Chondrocyte (in vitro differentiated cells): ENCODE results near the gene SMARCA4. TPM values are rescaled to one million over a fixed set of nuclear protein-coding genes. Genes with fewer than 3 reads are reported as not detected.

Experiments
- DNase-seq: peaks from one replicate; pipeline ENCODE4 v3.0.0; 2021; ENCODE audit warnings: mixed read lengths, low spot score
- H3K27ac Mint-ChIP-seq: one replicate; pipeline ENCODE4 v1.8.0; 2021; ENCODE audit warnings: mild to moderate bottlenecking, moderate library complexity, mixed read lengths; ENCODE audit not compliant: unreplicated experiment
- H3K27me3 Mint-ChIP-seq: 2 replicates; pipeline ENCODE4 v1.8.0; 2021; ENCODE audit warnings: low read depth, mixed read lengths
- H3K36me3 Mint-ChIP-seq: 2 replicates; pipeline ENCODE4 v1.8.0; 2021; ENCODE audit warnings: low read depth, mixed read lengths
- H3K4me1 Mint-ChIP-seq: 2 replicates; pipeline ENCODE4 v1.8.0; 2021; ENCODE audit warnings: low read depth, mild to moderate bottlenecking, mixed read lengths
- H3K4me3 Mint-ChIP-seq: one replicate; pipeline ENCODE4 v1.8.0; 2021; ENCODE audit warnings: mild to moderate bottlenecking, moderate library complexity, mixed read lengths; ENCODE audit not compliant: unreplicated experiment
- H3K9me3 Mint-ChIP-seq: 2 replicates; pipeline ENCODE4 v1.8.0; 2021; ENCODE audit warnings: low read depth, mixed read lengths
- total RNA-seq: library from RNA; stranded (reverse); gene quantifications from 3 replicates; pipeline ENCODE4 v1.2.1, GENCODE V29; 2021
- TF ChIP-seq, protein P1 (sequence below): fragments of 200-600 bp; sonication (generic); IDR thresholded peaks from 2 replicates; pipeline ENCODE4 v1.5.0; 2021; ENCODE audit warnings: antibody characterized with exemption, mild to moderate bottlenecking, moderate library complexity

The SMARCA4 gene
- total RNA-seq, 1 donor from 2014 or later = 107 TPM

DNA sequence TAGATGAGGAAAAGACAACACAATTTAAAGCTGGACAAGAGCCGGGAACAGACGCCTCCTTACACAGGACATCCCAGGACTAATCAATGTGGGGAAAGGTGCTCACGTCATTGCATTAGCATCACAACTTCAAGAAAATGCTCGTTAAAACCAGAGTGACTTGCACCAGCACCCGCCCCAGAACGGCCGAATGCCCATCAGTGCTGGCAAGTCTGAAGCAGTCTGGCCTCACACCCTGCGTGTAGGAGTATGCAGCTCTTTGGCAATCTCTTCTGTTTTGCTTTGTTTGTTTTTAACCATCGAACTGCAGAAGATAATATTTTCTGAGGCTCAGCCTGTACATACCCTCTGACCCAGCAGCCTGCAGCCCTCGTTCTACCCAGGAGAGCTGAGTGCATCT lies 83.6 kb downstream of the SMARCA4 start:
- Mint-ChIP-seq H3K27me3 (no peaks in the 10 kb centered on the region), H3K4me3 (no peak overlapping the region), H3K4me1 (no peaks in the 10 kb centered on the region), H3K36me3 (peaks cover 35% of the 10 kb centered on the region), H3K27ac (no peak overlapping the region), H3K9me3 (no peaks in the 10 kb centered on the region)
- TF ChIP-seq, protein P1, sequence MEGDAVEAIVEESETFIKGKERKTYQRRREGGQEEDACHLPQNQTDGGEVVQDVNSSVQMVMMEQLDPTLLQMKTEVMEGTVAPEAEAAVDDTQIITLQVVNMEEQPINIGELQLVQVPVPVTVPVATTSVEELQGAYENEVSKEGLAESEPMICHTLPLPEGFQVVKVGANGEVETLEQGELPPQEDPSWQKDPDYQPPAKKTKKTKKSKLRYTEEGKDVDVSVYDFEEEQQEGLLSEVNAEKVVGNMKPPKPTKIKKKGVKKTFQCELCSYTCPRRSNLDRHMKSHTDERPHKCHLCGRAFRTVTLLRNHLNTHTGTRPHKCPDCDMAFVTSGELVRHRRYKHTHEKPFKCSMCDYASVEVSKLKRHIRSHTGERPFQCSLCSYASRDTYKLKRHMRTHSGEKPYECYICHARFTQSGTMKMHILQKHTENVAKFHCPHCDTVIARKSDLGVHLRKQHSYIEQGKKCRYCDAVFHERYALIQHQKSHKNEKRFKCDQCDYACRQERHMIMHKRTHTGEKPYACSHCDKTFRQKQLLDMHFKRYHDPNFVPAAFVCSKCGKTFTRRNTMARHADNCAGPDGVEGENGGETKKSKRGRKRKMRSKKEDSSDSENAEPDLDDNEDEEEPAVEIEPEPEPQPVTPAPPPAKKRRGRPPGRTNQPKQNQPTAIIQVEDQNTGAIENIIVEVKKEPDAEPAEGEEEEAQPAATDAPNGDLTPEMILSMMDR = no peak
- DNase-seq = no peak

DNA sequence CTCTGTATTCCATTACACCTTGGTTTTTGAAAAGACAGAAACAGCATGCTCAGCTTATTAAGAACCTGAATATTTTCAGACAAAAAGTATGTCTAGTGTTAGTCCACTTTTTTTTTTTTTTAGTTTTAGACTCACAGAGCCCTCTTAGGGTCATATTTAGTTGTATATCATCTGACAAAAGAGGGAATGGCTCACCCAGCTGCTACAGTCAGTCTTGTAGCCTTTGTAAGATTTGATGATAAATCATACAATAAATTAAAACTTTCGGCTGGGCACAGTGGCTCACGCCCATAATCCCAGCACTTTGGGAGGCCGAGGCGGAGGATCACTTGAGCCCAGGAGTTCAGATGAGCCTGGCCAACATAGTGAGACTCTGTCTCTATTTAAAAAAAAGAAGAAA lies 84.7 kb downstream of the SMARCA4 start:
- Mint-ChIP-seq H3K4me3 (no peak overlapping the region), H3K27me3 (no peaks in the 10 kb centered on the region), H3K4me1 (no peaks in the 10 kb centered on the region), H3K27ac (no peak overlapping the region), H3K9me3 (no peaks in the 10 kb centered on the region), H3K36me3 (peaks cover 35% of the 10 kb centered on the region)
- TF ChIP-seq, protein P1 = no peak
- DNase-seq = no peak

DNA sequence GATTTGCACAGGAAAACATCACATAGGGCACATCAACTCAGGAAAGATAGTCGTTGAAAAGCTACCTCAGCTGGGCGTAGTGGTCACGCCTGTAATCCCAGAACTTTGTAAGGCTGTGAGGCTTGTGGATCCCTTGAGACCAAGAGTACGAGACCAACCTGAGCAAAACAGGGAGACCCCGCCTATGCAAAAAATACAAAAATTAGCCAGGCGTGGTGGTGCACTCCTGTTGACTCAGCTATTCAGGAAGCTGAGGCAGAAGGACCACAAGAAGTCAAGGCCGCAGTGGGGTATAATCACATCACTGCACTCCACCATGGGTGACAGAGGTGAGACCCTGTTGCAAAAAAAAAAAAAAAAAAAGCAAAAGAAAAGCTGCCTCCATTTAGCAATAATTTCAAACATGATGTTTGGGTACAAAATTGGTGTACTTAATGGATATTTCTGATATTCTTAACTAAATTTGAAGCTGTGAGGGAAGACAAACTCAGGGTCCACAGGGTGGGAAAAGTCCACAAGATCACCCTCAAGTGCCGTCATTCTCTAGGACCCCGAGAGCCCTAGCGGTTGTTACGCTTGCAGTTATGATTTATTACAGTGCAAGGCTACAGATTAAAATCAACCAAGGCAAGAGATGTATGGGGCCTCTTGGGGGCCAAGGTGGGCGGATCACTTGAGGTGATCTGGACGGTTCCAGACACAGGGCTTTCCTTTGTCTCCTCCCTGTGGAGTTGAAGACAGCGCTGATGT lies 86.0 kb downstream of the SMARCA4 start:
- Mint-ChIP-seq H3K27ac (no peak overlapping the region), H3K9me3 (no peaks in the 10 kb centered on the region)
- TF ChIP-seq, protein P1 = no peak

DNA sequence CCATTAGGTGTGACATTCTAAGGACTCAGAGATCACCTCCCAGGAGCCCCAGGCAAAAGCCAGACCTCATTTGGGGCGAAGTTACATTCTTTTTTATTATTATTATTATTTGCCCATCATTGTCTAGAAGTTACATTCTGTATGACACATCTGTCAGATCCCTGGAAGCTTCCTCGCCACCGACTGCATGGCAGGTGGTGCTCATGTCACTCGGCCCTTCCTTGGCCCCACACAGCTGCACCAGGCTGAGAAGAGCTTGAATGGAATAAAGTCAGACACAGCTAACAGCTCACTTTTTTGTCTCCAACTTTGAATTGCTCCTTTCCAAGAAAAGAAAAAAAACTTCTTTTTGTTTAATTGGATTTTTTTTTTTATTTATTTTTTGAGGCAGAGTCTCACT lies 87.0 kb downstream of the SMARCA4 start:
- Mint-ChIP-seq H3K27ac (no peak overlapping the region), H3K36me3 (peaks cover 22% of the 10 kb centered on the region), H3K27me3 (no peaks in the 10 kb centered on the region), H3K4me1 (peaks cover 6% of the 10 kb centered on the region), H3K4me3 (no peak overlapping the region), H3K9me3 (no peaks in the 10 kb centered on the region)
- TF ChIP-seq, protein P1 = no peak
- DNase-seq = no peak

More for the DNA sequence above, 86.0 kb downstream of the SMARCA4 start:
- no peak overlapping the region for H3K4me3 Mint-ChIP-seq
- DNase-seq = no peak
- peaks cover under 1% of the 10 kb centered on the region for H3K4me1 Mint-ChIP-seq
- H3K36me3 Mint-ChIP-seq = peaks cover 26% of the 10 kb centered on the region
- no peaks in the 10 kb centered on the region for H3K27me3 Mint-ChIP-seq

DNA sequence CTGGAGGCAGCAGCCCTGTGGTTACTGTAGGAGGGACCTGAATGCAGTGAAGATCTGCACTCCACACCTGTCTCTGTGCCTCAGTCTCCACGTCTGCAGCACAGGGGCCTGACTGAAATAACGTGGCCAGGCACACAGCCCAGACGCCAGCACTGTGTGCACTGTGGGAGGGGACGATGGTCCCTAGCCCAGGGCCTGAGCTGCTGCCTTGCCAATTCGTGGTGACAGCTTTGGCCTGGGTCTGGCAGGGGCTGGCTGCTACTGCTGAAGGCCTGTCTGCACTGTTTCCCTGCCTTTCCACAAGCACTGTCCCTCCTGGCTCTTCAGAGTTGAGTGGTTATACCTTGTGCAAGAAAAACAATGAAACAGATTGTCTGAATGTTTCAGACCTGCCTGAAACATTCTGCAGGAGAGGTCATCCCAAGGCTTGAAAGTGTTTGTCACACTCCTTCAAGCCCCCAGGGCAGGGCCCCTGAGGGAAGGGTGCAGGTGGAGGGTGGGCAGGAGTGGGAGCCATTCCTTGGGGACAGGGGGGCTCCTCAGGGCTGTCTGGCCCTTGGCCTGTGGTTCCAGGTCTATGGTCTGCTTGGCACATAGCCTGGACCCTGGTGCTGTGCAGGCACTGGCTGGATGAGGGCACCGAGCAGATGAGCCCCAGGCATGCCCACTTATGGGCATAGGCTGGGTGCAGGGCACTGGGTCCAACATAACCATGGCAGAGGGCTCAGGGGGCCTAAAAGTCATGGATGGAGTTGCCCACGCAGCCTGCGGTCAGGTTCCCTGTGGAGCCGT lies 89.7 kb downstream of the SMARCA4 start:
- peaks cover 10% of the 10 kb centered on the region for H3K36me3 Mint-ChIP-seq
- H3K4me1 Mint-ChIP-seq = peaks cover 6% of the 10 kb centered on the region
- no peak overlapping the region for H3K27ac Mint-ChIP-seq
- no peak for DNase-seq
- H3K4me3 Mint-ChIP-seq = no peak overlapping the region
- TF ChIP-seq, protein P1 = no peak
- no peaks in the 10 kb centered on the region for H3K27me3 Mint-ChIP-seq
- no peaks in the 10 kb centered on the region for H3K9me3 Mint-ChIP-seq
